ENCODE data around the gene CFAP221. TPM values are rescaled to one million over a fixed set of nuclear protein-coding genes. Genes with fewer than 3 reads are reported as not detected.

Gene CFAP221
- total RNA-seq, 1 experiment from 2014 or later, result 0.20 TPM

GRCh38 chr2:119516121-119516520 is 28.1 kb upstream of the CFAP221 start:
- peaks cover 8 to 10% of the 10 kb centered on the region in 2 experiments for H3K4me1 Mint-ChIP-seq

More at GRCh38 chr2:119516121-119516520, 28.1 kb upstream of the CFAP221 start:
- H3K23me2 ChIP-seq (ENCODE audit: insufficient read length, low read depth, low read length, poor library complexity, severe bottlenecking), result no peaks in the 10 kb centered on the region
- Mint-ChIP-seq H3K36me3 (ENCODE audit: insufficient read depth in 1 of 3, low read depth in 3 of 3) (peaks cover 0 to 2% (median 0%) of the 10 kb centered on the region in 3 experiments; a peak in 1 of 7 replicates), H3K27ac (no peak overlapping the region), H3K4me3 (no peak overlapping the region), H3K27me3 (ENCODE audit: low read depth) (peaks cover 47% of the 10 kb centered on the region), H3K9me3 (no peaks in the 10 kb centered on the region)
- WGBS (ENCODE audit: extremely low coverage, insufficient read length, low lambda C conversion rate), result no CpG with 5 or more reads among the region's 2 CpGs
- no peak overlapping the region for H2BK15ac ChIP-seq (ENCODE audit: low read depth, low read length)
- H2BK20ac ChIP-seq (ENCODE audit: low read depth, low read length, poor library complexity, severe bottlenecking), result no peak overlapping the region
- H3K18ac ChIP-seq (ENCODE audit: insufficient read length, low read depth, low read length), result no peak overlapping the region
- no peak overlapping the region for H3K56ac ChIP-seq (ENCODE audit: insufficient read length, low read depth, low read length)
- no peak for TF ChIP-seq CTCF (conservative IDR thresholded peaks at IDR 0.05)
- H3K9ac ChIP-seq (ENCODE audit: extremely low read depth, insufficient read length, low read length), result no peak overlapping the region
- no peaks in the 10 kb centered on the region for H3K4me1 ChIP-seq (ENCODE audit: insufficient read depth, low read length)
- no peaks in the 10 kb centered on the region for H3K79me1 ChIP-seq (ENCODE audit: insufficient read depth, low read depth, low read length, poor library complexity, severe bottlenecking)
- no peak overlapping the region for H2BK120ac ChIP-seq (ENCODE audit: low read depth, low read length, poor library complexity, severe bottlenecking)
- DNase-seq, result no peak
- no peaks in the 10 kb centered on the region for H3K9me3 ChIP-seq (ENCODE audit: control insufficient read depth, low read depth, low read length)
- H4K91ac ChIP-seq (ENCODE audit: insufficient read length, low read depth, low read length), result no peak overlapping the region
- H2AK5ac ChIP-seq (ENCODE audit: insufficient read length, low read length), result no peak overlapping the region
- no peak overlapping the region for H2AFZ ChIP-seq (ENCODE audit: low read length)
- H3K79me2 ChIP-seq (ENCODE audit: insufficient read depth, low read length), result no peaks in the 10 kb centered on the region
- no peak overlapping the region for H3K14ac ChIP-seq (ENCODE audit: insufficient read depth, low read length)
- no peaks in the 10 kb centered on the region for H4K20me1 ChIP-seq (ENCODE audit: control insufficient read depth, insufficient read depth, insufficient read length)
- H3T11ph ChIP-seq (ENCODE audit: low read length), result no peak overlapping the region
- H3K4me2 ChIP-seq (ENCODE audit: insufficient read depth, insufficient read length, low read length), result no peak overlapping the region
- H2BK12ac ChIP-seq (ENCODE audit: insufficient read length, low read depth, low read length), result no peak overlapping the region
- H3K23ac ChIP-seq (ENCODE audit: insufficient read length, low read depth, low read length), result no peak overlapping the region
- no peak overlapping the region for H3K27ac ChIP-seq (ENCODE audit: insufficient read length, low read depth, low read length)
- H4K8ac ChIP-seq (replicated peaks; ENCODE audit: insufficient read length, low read depth, low read length), result no peak overlapping the region
- no peak overlapping the region for H3K4ac ChIP-seq (ENCODE audit: low read depth, low read length)
- no peak overlapping the region for H2BK5ac ChIP-seq (ENCODE audit: insufficient read length, low read length)
- H4K5ac ChIP-seq (ENCODE audit: insufficient read length, low read depth, low read length), result no peak overlapping the region
- no peaks in the 10 kb centered on the region; the same call in 1 of the 2 replicates for H3K27me3 ChIP-seq (ENCODE audit: insufficient read depth, low read length)

All from H9 (cell line).